A549 (cell line): Measurements from ENCODE around the gene CALR3.

Source experiments
- EP300 ChIP-seq, 2 experiments: fragments of >200 bp; sonication (Bioruptor Twin); formaldehyde crosslinking; IDR thresholded peaks; 2 replicates in 1 of 2; 3 replicates in 1 of 2; pipeline ENCODE4 v1.6.1; 2016 to 2017
- GATA3 ChIP-seq: IDR thresholded peaks from 2 replicates; pipeline ENCODE4 v1.6.1; 2012; ENCODE audit warnings: borderline replicate concordance
- HOXA7 ChIP-seq: fragments of 250-450 bp; sonication (Bioruptor Pico); IDR thresholded peaks from 2 replicates; pipeline ENCODE4 v1.5.0; 2020; ENCODE audit warnings: mild to moderate bottlenecking, moderate library complexity
- POLR2A ChIP-seq: IDR thresholded peaks from 2 replicates; pipeline ENCODE4 v1.6.1; 2012; ENCODE audit warnings: mild to moderate bottlenecking, low read length
- TF ChIP-seq, protein P1 (sequence below): fragments of >200 bp; sonication (Bioruptor Twin); formaldehyde crosslinking; IDR thresholded peaks from 3 replicates; pipeline ENCODE4 v1.5.1; 2016

DNA sequence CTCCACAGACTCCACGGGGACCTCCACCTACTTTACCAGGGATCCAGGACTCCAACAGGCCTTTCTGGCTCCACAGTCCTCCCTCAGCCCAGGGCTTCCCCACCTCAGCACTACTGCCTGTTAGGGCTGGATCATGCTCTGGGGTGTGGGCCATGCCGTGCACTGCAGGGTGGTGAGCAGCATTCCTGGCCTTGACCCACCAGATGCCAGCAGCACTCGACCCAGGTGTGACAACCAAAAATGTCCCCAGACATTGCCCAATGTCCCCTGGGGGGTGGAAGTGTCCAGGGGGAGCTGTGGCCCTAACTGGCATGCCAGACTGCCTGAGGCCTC lies 66.2 kb downstream of the CALR3 start:
- TF ChIP-seq, protein P1, sequence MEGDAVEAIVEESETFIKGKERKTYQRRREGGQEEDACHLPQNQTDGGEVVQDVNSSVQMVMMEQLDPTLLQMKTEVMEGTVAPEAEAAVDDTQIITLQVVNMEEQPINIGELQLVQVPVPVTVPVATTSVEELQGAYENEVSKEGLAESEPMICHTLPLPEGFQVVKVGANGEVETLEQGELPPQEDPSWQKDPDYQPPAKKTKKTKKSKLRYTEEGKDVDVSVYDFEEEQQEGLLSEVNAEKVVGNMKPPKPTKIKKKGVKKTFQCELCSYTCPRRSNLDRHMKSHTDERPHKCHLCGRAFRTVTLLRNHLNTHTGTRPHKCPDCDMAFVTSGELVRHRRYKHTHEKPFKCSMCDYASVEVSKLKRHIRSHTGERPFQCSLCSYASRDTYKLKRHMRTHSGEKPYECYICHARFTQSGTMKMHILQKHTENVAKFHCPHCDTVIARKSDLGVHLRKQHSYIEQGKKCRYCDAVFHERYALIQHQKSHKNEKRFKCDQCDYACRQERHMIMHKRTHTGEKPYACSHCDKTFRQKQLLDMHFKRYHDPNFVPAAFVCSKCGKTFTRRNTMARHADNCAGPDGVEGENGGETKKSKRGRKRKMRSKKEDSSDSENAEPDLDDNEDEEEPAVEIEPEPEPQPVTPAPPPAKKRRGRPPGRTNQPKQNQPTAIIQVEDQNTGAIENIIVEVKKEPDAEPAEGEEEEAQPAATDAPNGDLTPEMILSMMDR: no peak
- TF ChIP-seq GATA3 (no peak), EP300 (IDR thresholded peaks at IDR 0.05) (no peak), POLR2A (no peak), HOXA7 (CRISPR knock-in tag) (no peak)
